GM23248 (cell line): ENCODE data around the gene ADPRHL1. TPM values are rescaled to one million over a fixed set of nuclear protein-coding genes. Genes with fewer than 3 reads are reported as not detected.

Experiments used
- DNase-seq: peaks from one replicate; pipeline ENCODE4 v3.0.0-alpha.2; 2015
- H2AFZ ChIP-seq: fragments of 200-600 bp; sonication (generic); 2 replicates; pipeline ENCODE4 v1.6.1; 2016; ENCODE audit warnings: antibody characterized with exemption
- H3F3A ChIP-seq: fragments of 200-600 bp; sonication (generic); 2 replicates; pipeline ENCODE4 v1.6.1; 2016; ENCODE audit warnings: mild to moderate bottlenecking, antibody characterized with exemption, mixed run types; ENCODE audit not compliant: insufficient read depth
- H3K27ac ChIP-seq: fragments of 200-600 bp; sonication (generic); 2 replicates; pipeline ENCODE4 v1.5.1; 2016; ENCODE audit warnings: mild to moderate bottlenecking
- H3K27me3 ChIP-seq: fragments of 200-600 bp; sonication (generic); replicated peaks from 2 replicates; pipeline ENCODE4 v1.6.1; 2016; ENCODE audit warnings: mild to moderate bottlenecking; ENCODE audit not compliant: insufficient read depth
- H3K36me3 ChIP-seq: fragments of 200-600 bp; sonication (generic); 2 replicates; pipeline ENCODE4 v1.6.1; 2016; ENCODE audit warnings: low read depth, mild to moderate bottlenecking
- H3K4me1 ChIP-seq: fragments of 200-600 bp; sonication (generic); 2 replicates; pipeline ENCODE4 v1.6.1; 2016; ENCODE audit warnings: mild to moderate bottlenecking; ENCODE audit not compliant: insufficient read depth
- H3K4me2 ChIP-seq: fragments of 200-600 bp; sonication (generic); one replicate; pipeline ENCODE4 v1.6.1; 2016; ENCODE audit warnings: mild to moderate bottlenecking; ENCODE audit not compliant: unreplicated experiment
- H3K4me3 ChIP-seq: fragments of 200-600 bp; sonication (generic); 2 replicates; pipeline ENCODE4 v1.5.1; 2016; ENCODE audit warnings: mild to moderate bottlenecking
- H3K79me2 ChIP-seq: fragments of 200-600 bp; sonication (generic); 2 replicates; pipeline ENCODE4 v1.6.1; 2016; ENCODE audit warnings: mild to moderate bottlenecking; ENCODE audit not compliant: insufficient read depth
- H3K9ac ChIP-seq: fragments of 200-600 bp; sonication (generic); 2 replicates; pipeline ENCODE4 v1.6.1; 2016; ENCODE audit warnings: mild to moderate bottlenecking
- H3K9me2 ChIP-seq: fragments of 200-600 bp; sonication (generic); 2 replicates; pipeline ENCODE4 v1.6.1; 2016; ENCODE audit warnings: mixed run types, mild to moderate bottlenecking, moderate library complexity; ENCODE audit not compliant: insufficient read depth
- H3K9me3 ChIP-seq: fragments of 200-600 bp; sonication (generic); one replicate; pipeline ENCODE4 v1.6.1; 2017; ENCODE audit warnings: low read depth
- H4K20me1 ChIP-seq: fragments of 200-600 bp; sonication (generic); 2 replicates; pipeline ENCODE4 v1.6.0; 2016; ENCODE audit not compliant: insufficient read depth
- EZH2 ChIP-seq: fragments of 200-600 bp; sonication (generic); IDR thresholded peaks from 2 replicates; pipeline ENCODE4 v1.6.1; 2018; ENCODE audit warnings: antibody characterized with exemption, mild to moderate bottlenecking; ENCODE audit not compliant: insufficient read depth, poor library complexity, severe bottlenecking
- EZH2phosphoT487 ChIP-seq: fragments of 200-600 bp; sonication (generic); IDR thresholded peaks from 2 replicates; pipeline ENCODE4 v1.6.1; 2018; ENCODE audit warnings: antibody characterized with exemption, moderate library complexity, mild to moderate bottlenecking, low read depth; ENCODE audit not compliant: insufficient read depth
- WGBS, 2 experiments: methylation state at CpG; one replicate each; pipeline ENCODE4 v1.1.6; 2015 to 2017; ENCODE audit warnings: low lambda C conversion rate in 2 of 2, low coverage in 1 of 2; ENCODE audit errors: missing lambda C conversion rate in 2 of 2; 5-methylcytosine and 5-hydroxymethylcytosine counted together
- in situ Hi-C: fragments of 300-500 bp; cut with MboI; formaldehyde crosslinking; loops from 2 replicates; pipeline ENCODE4 v1.15.0; 2020
- polyA plus RNA-seq: library from polyadenylated mRNA; unstranded; fragments of >200 nt; fragmentation: Nextera tagmentation; extraction: Ambion mirVana; gene quantifications from 2 replicates; pipeline ENCODE4 v1.2.1, GENCODE V29; 2016
- total RNA-seq: library from RNA; depleted of rRNA; stranded (reverse); fragments of >200 nt; shearing (Covaris generic); gene quantifications from 2 replicates; pipeline ENCODE4 v1.2.3, GENCODE V29; 2014

Gene ADPRHL1
- total and polyA plus RNA-seq, 2 experiments from 2014 or later = 1.8 to 2.2 TPM

- no peaks in the 10 kb centered on the region; the same call in 1 of the 2 replicates for H3F3A ChIP-seq
- no peak overlapping the region for H3K4me3 ChIP-seq
- TF ChIP-seq EZH2 (no peak), EZH2phosphoT487 (no peak)
- H3K36me3 ChIP-seq = peaks cover 28% of the 10 kb centered on the region; the same call in 1 of the 2 replicates
- peaks cover 21% of the 10 kb centered on the region for H3K79me2 ChIP-seq
- H3K9me3 ChIP-seq = no peaks in the 10 kb centered on the region
- no peak overlapping the region for H3K27ac ChIP-seq
- no peaks in the 10 kb centered on the region for H3K4me1 ChIP-seq
- no peaks in the 10 kb centered on the region for H3K9me2 ChIP-seq
- WGBS, 2 experiments = 93 to 100% methylated on average over 3 to 4 of the region's 4 CpGs
- H3K27me3 ChIP-seq = no peaks in the 10 kb centered on the region
- H3K9ac ChIP-seq = no peak overlapping the region
- DNase-seq = no peak
- H2AFZ ChIP-seq = no peak overlapping the region
- no peak overlapping the region for H3K4me2 ChIP-seq
- H4K20me1 ChIP-seq = no peaks in the 10 kb centered on the region
- in situ Hi-C loops = no loop called here
Measured at GRCh38 chr13:113465300-113465699, 12.0 kb upstream of the ADPRHL1 start.

GRCh38 chr13:113464476-113464875 is 11.2 kb upstream of the ADPRHL1 start:
- peaks cover 13% of the 10 kb centered on the region; the same call in 1 of the 2 replicates for H3K79me2 ChIP-seq
- H3K9ac ChIP-seq = no peak overlapping the region
- no peak for DNase-seq
- H3K27ac ChIP-seq = no peak overlapping the region
- H3K27me3 ChIP-seq = no peaks in the 10 kb centered on the region
- no peaks in the 10 kb centered on the region for H3K9me2 ChIP-seq
- no peak overlapping the region for H2AFZ ChIP-seq
- no peaks in the 10 kb centered on the region for H3K4me1 ChIP-seq
- in situ Hi-C loops = no loop called here
- H3K4me3 ChIP-seq = no peak overlapping the region
- H4K20me1 ChIP-seq = no peaks in the 10 kb centered on the region
- H3K36me3 ChIP-seq = peaks cover 31% of the 10 kb centered on the region; the same call in 1 of the 2 replicates
- 96 to 97% methylated on average over 16 of the region's 16 CpGs for WGBS, 2 experiments
- no peaks in the 10 kb centered on the region; the same call in 1 of the 2 replicates for H3F3A ChIP-seq
- TF ChIP-seq EZH2phosphoT487 = no peak
- TF ChIP-seq EZH2 = no peak
- no peaks in the 10 kb centered on the region for H3K9me3 ChIP-seq
- H3K4me2 ChIP-seq = no peak overlapping the region

- H3K4me3 ChIP-seq = no peak overlapping the region
- DNase-seq = no peak
- no peak overlapping the region for H3K27ac ChIP-seq
- WGBS, 2 experiments = 97 to 98% methylated on average over 12 of the region's 12 CpGs
- no peaks in the 10 kb centered on the region for H3K4me1 ChIP-seq
- no peaks in the 10 kb centered on the region; the same call in 1 of the 2 replicates for H3F3A ChIP-seq
- H3K27me3 ChIP-seq = no peaks in the 10 kb centered on the region
- no peaks in the 10 kb centered on the region for H4K20me1 ChIP-seq
- in situ Hi-C loops = no loop called here
- no peaks in the 10 kb centered on the region for H3K9me3 ChIP-seq
- H3K9ac ChIP-seq = no peak overlapping the region
- H2AFZ ChIP-seq = no peak overlapping the region
- no peaks in the 10 kb centered on the region for H3K79me2 ChIP-seq
- peaks cover 29% of the 10 kb centered on the region; the same call in 1 of the 2 replicates for H3K36me3 ChIP-seq
- no peaks in the 10 kb centered on the region for H3K9me2 ChIP-seq
- TF ChIP-seq EZH2phosphoT487 (no peak), EZH2 (no peak)
- H3K4me2 ChIP-seq = no peak overlapping the region
Measured at GRCh38 chr13:113461022-113461751, 7.9 kb upstream of the ADPRHL1 start.

GRCh38 chr13:113460599-113460998 is 7.3 kb upstream of the ADPRHL1 start:
- Histone ChIP-seq H3K4me3 (no peak overlapping the region), H2AFZ (no peak overlapping the region), H3K27me3 (no peaks in the 10 kb centered on the region), H3F3A (no peaks in the 10 kb centered on the region; the same call in 1 of the 2 replicates), H3K4me2 (no peak overlapping the region), H3K9ac (no peak overlapping the region), H3K79me2 (no peaks in the 10 kb centered on the region), H3K36me3 (peaks cover 31% of the 10 kb centered on the region; the same call in 1 of the 2 replicates), H3K4me1 (no peaks in the 10 kb centered on the region), H4K20me1 (no peaks in the 10 kb centered on the region), H3K9me3 (no peaks in the 10 kb centered on the region), H3K9me2 (no peaks in the 10 kb centered on the region), H3K27ac (no peak overlapping the region)
- no peak for DNase-seq
- in situ Hi-C loops = no loop called here
- WGBS, 2 experiments = 94 to 96% methylated on average over 14 of the region's 14 CpGs
- TF ChIP-seq EZH2phosphoT487 = no peak
- no peak for TF ChIP-seq EZH2
